Heart left ventricle (tissue), 13 donors: ENCODE measurements around the gene PTGR2.
A peak's percentile ranks its signal among the peaks of the same experiment; 100 is the strongest.

ENCODE experiments used
- CTCF ChIP-seq, 12 donors: fragments of 200-600 bp; sonication (generic) in 4 of 12; IDR thresholded peaks; one replicate each; pipeline versions ENCODE4 v1.5.0 to v1.8.0; 2018 to 2022; ENCODE audit warnings: antibody characterized with exemption in 12 of 12, mild to moderate bottlenecking in 5 of 12
- POLR2A ChIP-seq, 2 donors: fragments of 450-650 bp; IDR thresholded peaks; one replicate each; pipeline ENCODE4 v1.6.1; 2017; ENCODE audit warnings: antibody characterized with exemption in 2 of 2, mild to moderate bottlenecking in 2 of 2, moderate library complexity in 2 of 2
- donor health status: ischemic (EF 13 %, LVEDD 7.1; RV severe dilation, severe dysfunction).
- donor health status: DM: no; HTN: yes; CAD: no.
- donor health status: DM: no; HTN: no; CAD: no.
- donor health status: ischemic (EF 25% LVEDD 6.9; RV normal size, moderate dysfunction).
- donor health status: ischemic (EF 25% LVEDD 5.7; RV mildly dilated, moderate dysfunction).
- donor health status: ischemic (EF 35%, LVEDD 5.7; RV mildly dilated, moderate dysfunction).
- donor health status: nonischemic (EF 11% LVEDD 7.7; RV severe dilation, severe dysfunction).
- donor health status: DM: yes; HTN: yes; CAD: no.
- donor health status: PGD.
- donor health status: ischemic (EF 29% LVEDD 5.4; RV normal size, mild dysfunction).
- donor health status: nonischemic (EF 23%, LVEDD 6.1; RV moderate dilation, normal function).

GRCh38 chr14:73851567-73852382 lies at the start of gene PTGR2:
- peak in 1 of 2 donors; percentile 67 for TF ChIP-seq POLR2A (IDR thresholded peaks at IDR 0.05)
- TF ChIP-seq CTCF (IDR thresholded peaks at IDR 0.05), result peak in 3 of 12 donors; percentile 9 to 22 (median 13)
